ENCODE measurements around the gene CTXN1.
"Not testable (repeated sequence)": the region's sequence is repeated elsewhere in the genome, so short reads cannot be mapped to it uniquely, and the experiment has no call there.

Gene CTXN1

GRCh38 chr19:7925171-7925851, 624 bp downstream of the CTXN1 start:
- H3K4me3 Mint-ChIP-seq: peak overlapping the region; percentile 80
- ATAC-seq (ENCODE audit: low read depth) (peak; percentile 16), DNase-seq (ENCODE audit: low spot score in 2 of 2) (peak; percentile 73 to 74)
- H3K9me3 Mint-ChIP-seq: no peaks in the 10 kb centered on the region
- peaks cover 1% of the 10 kb centered on the region for H3K27me3 Mint-ChIP-seq
- peaks cover 18% of the 10 kb centered on the region for H3K4me1 Mint-ChIP-seq
- H3K27ac Mint-ChIP-seq: no peak overlapping the region
- peaks cover 9% of the 10 kb centered on the region for H3K36me3 Mint-ChIP-seq

DNA sequence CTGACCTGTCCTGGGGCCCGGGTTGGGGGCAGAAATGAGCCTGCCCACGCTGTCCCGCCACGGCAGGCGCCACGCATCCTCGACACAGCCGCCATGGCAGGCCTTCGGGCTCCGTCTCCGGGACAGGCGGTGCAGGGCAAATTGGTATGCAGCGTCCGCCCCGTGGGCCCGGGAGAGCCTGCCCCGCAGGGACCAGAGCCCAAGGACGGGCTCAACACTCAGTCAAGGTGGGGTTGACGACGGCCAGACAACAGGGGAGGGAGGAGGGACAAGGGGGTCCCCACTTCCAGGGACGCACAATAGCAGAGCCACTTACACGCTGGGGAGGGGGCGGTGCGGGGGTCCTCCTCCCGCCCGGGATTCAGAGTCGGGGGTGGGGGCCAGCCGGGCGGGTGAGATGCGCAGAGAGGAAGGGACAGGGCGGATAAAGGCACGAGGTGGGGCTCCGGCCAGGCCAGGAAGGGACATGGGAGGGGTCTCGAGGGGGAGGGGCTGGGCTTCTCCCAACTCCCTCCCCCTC, 1.2 kb downstream of the CTXN1 start:
- ATAC-seq (ENCODE audit: low read depth) (no peak), DNase-seq (ENCODE audit: low spot score in 2 of 2) (peak in 1 of 2 donors; percentile 13)
- peak overlapping the region; percentile 21 for H3K4me3 Mint-ChIP-seq
- H3K4me1 Mint-ChIP-seq: peaks cover 22% of the 10 kb centered on the region
- no peaks in the 10 kb centered on the region for H3K9me3 Mint-ChIP-seq
- H3K36me3 Mint-ChIP-seq: peaks cover 9% of the 10 kb centered on the region
- peak overlapping the region; percentile 73 for H3K27ac Mint-ChIP-seq
- H3K27me3 Mint-ChIP-seq: peaks cover 2% of the 10 kb centered on the region

DNA sequence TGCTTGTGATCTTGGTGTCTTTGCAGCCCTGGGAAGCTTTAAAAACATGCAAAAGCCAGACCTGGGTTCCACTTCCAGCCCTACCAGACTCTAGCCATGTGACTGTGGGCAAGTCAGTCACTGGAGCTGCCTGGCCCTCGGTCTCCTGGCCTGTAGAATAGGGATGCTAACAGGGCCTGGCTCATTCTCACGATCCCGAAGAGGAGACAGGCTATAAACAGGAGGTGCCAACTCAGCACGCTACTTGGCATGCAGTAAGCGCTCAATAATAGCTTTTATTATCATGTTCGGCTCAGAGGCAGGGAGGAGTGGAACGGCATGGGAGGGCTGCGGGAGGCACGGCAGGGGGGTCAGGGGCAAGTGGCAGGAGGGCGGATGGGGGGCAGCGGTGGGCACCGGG, 1.7 kb downstream of the CTXN1 start:
- Mint-ChIP-seq H3K27me3 (peaks cover 4% of the 10 kb centered on the region), H3K4me3 (peak overlapping the region; percentile 62), H3K4me1 (peaks cover 22% of the 10 kb centered on the region), H3K27ac (peak overlapping the region; percentile 73), H3K9me3 (no peaks in the 10 kb centered on the region), H3K36me3 (peaks cover 9% of the 10 kb centered on the region)
- ATAC-seq (ENCODE audit: low read depth) (no peak), DNase-seq (ENCODE audit: low spot score in 2 of 2) (peak in 1 of 2 donors; percentile 13)

DNA sequence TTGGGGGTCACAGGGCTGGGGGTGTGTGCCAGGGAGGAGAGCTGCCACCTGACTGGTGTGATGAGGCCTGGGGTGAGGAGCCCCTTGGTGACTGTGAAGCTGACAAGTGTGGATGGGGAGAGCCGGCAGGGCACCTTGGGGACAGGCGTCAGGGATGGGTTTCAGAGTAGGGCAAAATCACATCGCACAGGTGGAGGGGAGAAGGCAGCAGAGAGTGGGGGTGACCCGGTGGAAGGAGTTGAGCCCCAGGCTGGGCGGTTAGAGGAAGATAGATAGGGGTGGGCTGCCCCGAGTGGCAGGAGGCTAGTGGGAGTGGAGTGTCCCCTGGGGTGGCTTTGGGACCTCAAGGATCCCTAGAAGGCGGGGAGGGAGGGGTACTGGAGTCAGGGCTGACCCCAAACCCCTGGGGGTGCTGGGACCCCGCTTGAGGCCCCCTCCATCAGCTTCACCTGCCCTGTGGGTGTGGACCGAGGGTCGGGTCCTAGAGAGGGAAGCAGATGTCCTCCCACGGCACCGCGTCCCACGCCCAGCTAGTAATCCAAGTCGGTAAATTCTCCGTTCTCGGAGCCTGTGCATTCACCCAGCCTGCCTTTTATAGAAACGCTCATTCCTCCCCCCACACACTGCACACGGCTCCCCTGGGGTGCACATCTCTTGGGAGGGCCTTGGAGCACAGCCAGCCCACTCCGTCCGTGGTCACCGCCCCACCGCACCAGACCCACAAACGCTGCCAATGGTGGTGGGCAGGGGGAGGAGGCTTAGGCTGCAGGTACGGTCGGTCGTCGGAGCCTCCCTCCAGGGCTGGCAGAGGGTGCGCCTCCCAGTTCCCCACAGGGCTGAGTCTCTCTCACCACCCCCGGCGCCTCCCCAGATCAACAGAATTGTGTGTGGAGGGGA, 2.4 kb downstream of the CTXN1 start:
- Mint-ChIP-seq H3K4me3 (peak overlapping the region; percentile 25), H3K36me3 (peaks cover 9% of the 10 kb centered on the region), H3K27ac (no peak overlapping the region), H3K4me1 (peaks cover 18% of the 10 kb centered on the region), H3K27me3 (peaks cover 4% of the 10 kb centered on the region), H3K9me3 (no peaks in the 10 kb centered on the region)
- DNase-seq (ENCODE audit: low spot score in 2 of 2) (no peak), ATAC-seq (ENCODE audit: low read depth) (no peak)

- no peak for DNase-seq (ENCODE audit: low spot score in 2 of 2)
- peaks cover 6% of the 10 kb centered on the region for H3K27me3 Mint-ChIP-seq
- peaks cover 9% of the 10 kb centered on the region for H3K36me3 Mint-ChIP-seq
- peaks cover 20% of the 10 kb centered on the region for H3K4me1 Mint-ChIP-seq
- H3K27ac Mint-ChIP-seq: no peak overlapping the region
- no peak overlapping the region for H3K4me3 Mint-ChIP-seq
- no peaks in the 10 kb centered on the region for H3K9me3 Mint-ChIP-seq
- ATAC-seq (ENCODE audit: low read depth): no peak
These were observed 3.1 kb downstream of the CTXN1 start for GRCh38 chr19:7922836-7923195.

GRCh38 chr19:7921967-7922835, 3.7 kb downstream of the CTXN1 start:
- no peak overlapping the region for H3K4me3 Mint-ChIP-seq
- peaks cover 7% of the 10 kb centered on the region for H3K36me3 Mint-ChIP-seq
- H3K27me3 Mint-ChIP-seq: peaks cover 8% of the 10 kb centered on the region
- H3K27ac Mint-ChIP-seq: no peak overlapping the region
- H3K4me1 Mint-ChIP-seq: peaks cover 20% of the 10 kb centered on the region
- ATAC-seq (ENCODE audit: low read depth) (no peak), DNase-seq (ENCODE audit: low spot score in 2 of 2) (no peak)
- no peaks in the 10 kb centered on the region for H3K9me3 Mint-ChIP-seq

- Mint-ChIP-seq H3K27me3 (peaks cover 8% of the 10 kb centered on the region), H3K36me3 (peaks cover 7% of the 10 kb centered on the region), H3K4me3 (peak overlapping the region; percentile 92), H3K9me3 (no peaks in the 10 kb centered on the region), H3K4me1 (peaks cover 20% of the 10 kb centered on the region), H3K27ac (peak overlapping the region; percentile 63)
- ATAC-seq (ENCODE audit: low read depth) (no peak), DNase-seq (ENCODE audit: low spot score in 2 of 2) (no peak)
These were observed 4.5 kb downstream of the CTXN1 start for GRCh38 chr19:7921302-7921966.

- H3K27me3 Mint-ChIP-seq: peaks cover 8% of the 10 kb centered on the region
- peak overlapping the region; percentile 63 for H3K27ac Mint-ChIP-seq
- peak overlapping the region; percentile 92 for H3K4me3 Mint-ChIP-seq
- peak; percentile 63 for ATAC-seq (ENCODE audit: low read depth)
- peaks cover 21% of the 10 kb centered on the region for H3K4me1 Mint-ChIP-seq
- DNase-seq (ENCODE audit: low spot score in 2 of 2): peak; percentile 94 to 97
- H3K36me3 Mint-ChIP-seq: peaks cover 7% of the 10 kb centered on the region
- H3K9me3 Mint-ChIP-seq: no peaks in the 10 kb centered on the region
These were observed 5.2 kb downstream of the CTXN1 start for GRCh38 chr19:7920519-7921301.

- ATAC-seq (ENCODE audit: low read depth) (peak; percentile 67), DNase-seq (ENCODE audit: low spot score in 2 of 2) (peak in 1 of 2 donors; percentile 97)
- no peaks in the 10 kb centered on the region for H3K9me3 Mint-ChIP-seq
- peak within 1 kb of the TSS; percentile 92 for H3K4me3 Mint-ChIP-seq
- H3K27ac Mint-ChIP-seq: peak within 1 kb of the TSS; percentile 63
- H3K27me3 Mint-ChIP-seq: peaks cover 8% of the 10 kb centered on the region
- H3K36me3 Mint-ChIP-seq: peaks cover 7% of the 10 kb centered on the region
- peaks cover 22% of the 10 kb centered on the region for H3K4me1 Mint-ChIP-seq
These were observed 6.1 kb downstream of the CTXN1 start, which contains the start of gene SNAPC2 for GRCh38 chr19:7919610-7920518. SNAPC2 (plus strand) TSS chr19:7920338; CDS start chr19:7920367, 29 bp downstream.

DNA sequence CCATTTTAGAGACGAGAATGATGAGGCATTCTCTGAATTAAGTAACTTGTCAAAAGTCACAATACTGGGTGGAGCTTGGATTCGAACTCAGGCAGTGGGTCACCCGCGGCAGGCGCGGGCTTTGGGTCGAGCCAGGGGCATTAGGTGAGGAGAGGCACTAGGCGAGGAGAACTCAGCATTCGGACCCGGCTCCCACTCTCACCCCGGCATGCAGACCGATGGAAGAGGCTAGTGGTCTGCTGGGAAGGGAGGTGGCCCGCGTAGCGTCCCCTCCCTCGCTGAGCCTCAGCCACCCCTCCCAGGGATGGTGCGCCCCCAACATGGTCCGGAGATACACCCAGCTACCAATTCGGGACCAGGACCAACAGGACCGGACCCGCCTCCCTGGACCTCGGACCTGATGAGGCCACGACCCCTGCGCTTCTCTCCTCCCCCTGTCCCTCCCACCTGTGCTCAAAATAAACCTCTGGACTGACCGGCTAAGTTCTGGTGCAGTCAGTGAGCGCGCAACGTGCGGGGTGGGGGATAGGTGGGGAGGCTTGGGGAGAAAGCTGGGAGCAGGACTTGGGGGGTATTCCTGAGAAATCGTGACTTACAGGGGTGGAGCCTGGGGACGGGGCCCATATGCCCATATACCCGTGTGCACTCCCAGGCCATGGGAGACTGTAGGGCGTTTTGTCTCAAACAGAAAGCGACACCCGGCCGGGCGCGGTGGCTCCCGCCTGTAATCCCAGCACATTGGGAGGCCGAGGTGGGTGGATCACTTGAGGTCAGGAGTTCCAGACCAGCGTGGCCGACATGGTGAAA, 7.1 kb downstream of the CTXN1 start:
- Mint-ChIP-seq H3K27ac (no peak overlapping the region), H3K27me3 (peaks cover 9% of the 10 kb centered on the region)
- ATAC-seq (ENCODE audit: low read depth): no peak

DNA sequence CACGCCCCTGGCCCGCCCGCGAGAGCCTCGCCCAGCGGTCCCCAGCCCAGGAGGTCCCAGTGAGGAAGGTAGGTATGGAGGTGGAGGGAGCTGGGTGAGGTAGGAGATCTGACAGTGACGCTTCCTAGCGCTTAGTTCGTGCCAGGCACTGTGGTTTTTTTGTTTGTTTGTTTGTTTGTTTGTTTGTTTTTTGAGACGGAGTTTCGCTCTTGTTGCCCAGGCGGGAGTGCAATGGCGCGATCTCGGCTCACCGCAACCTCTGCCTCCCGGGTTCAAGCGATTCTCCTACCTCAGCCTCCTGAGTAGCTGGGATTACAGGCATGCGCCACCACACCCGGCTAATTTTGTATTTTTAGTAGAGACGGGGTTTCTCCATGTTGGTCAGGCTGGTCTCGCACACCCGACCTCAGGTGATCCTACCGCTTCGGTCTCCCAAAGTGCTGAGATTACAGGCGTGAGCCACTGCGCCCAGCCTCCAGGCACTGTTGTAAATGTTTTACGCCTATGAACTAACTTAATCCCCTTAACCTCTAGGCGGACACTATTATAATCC, 7.8 kb downstream of the CTXN1 start:
- H3K4me1 Mint-ChIP-seq: peaks cover 21% of the 10 kb centered on the region
- H3K27ac Mint-ChIP-seq: not testable (repeated sequence)

More for the DNA sequence above, 7.1 kb downstream of the CTXN1 start:
- Mint-ChIP-seq H3K4me3 (peak overlapping the region; percentile 68), H3K9me3 (no peaks in the 10 kb centered on the region), H3K36me3 (peaks cover 7% of the 10 kb centered on the region), H3K4me1 (peaks cover 22% of the 10 kb centered on the region)
- no peak for DNase-seq (ENCODE audit: low spot score in 2 of 2)

More for the DNA sequence above, 7.8 kb downstream of the CTXN1 start:
- H3K27me3 Mint-ChIP-seq; H3K36me3 Mint-ChIP-seq; H3K9me3 Mint-ChIP-seq; DNase-seq (ENCODE audit: low spot score in 2 of 2); ATAC-seq (ENCODE audit: low read depth): not testable (repeated sequence)
- H3K4me3 Mint-ChIP-seq: peak overlapping the region; percentile 68
